ENCODE data around the gene ASIC2.

The ASIC2 gene

DNA sequence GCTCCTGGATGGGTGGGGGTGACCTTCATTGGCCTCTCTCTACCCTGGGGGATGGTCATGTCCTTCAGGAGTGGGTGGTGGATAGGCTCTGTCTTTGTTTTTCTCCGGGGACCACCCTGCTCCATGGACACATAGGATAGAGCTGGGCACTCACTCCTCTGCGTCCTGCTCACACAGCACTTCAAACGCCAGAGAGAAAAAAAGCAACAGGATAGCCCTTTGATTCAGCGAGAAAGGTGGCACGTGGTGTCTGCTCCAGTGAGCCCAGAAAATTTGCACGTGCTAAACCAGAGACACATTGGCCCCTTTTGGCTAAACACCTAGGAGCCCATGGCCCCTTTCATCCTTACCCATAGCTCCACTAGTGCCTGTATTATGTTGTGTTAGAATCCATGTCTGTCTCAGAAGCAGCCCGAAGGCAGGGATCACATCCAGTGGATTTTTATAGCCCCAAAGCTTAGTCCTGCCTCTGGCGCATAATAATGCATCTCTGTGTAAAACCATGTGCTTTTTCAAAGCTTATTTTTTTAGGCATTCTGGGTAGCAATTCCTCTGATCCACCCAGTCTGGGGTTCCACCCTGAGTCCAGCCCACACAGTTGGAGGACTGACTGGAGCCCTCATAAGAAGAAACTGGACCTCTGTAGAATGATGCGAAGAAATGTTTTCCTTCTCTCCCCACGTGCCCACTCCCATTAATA lies 90.1 kb downstream of the ASIC2 start:
- DNase-seq, result no peak

DNA sequence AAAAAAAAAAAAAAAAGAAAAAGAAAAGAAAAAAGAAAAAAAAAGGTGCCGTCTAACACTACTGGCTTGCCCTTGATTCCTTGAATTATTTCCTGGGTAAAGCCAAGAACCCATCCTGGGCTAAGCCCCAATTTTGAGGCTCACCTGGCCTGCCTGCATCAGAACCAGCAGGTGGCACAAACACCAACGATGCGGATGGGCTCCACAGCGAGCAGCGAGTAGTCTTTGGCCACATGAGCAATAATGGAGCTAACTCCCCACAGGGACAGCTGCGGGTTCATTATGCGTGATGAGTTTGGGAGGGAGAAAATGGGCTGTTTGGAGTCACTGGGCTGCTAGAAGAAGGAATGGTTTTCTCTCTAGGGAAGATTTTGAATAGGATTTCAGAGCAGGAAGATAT lies 91.1 kb downstream of the ASIC2 start:
- no peak for DNase-seq

DNA sequence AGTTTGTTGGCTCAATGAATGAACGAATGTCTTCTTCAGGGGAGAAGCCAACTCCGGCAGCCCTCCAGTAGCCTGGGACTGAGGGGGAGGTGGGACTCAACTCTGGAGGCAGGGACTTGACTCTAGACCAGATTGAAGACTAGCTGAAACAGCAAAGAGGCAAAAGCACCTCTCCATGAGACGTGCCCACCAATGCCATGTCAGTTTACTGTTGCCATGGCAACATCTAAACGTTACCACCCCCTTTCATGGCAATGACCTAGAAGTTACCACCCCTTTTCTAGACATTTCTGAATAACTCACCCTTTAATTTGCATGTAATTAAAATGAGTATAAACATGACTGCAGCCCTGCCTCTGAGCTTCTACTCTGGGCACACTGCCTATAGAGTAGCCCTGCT lies 91.8 kb downstream of the ASIC2 start:
- DNase-seq, result no peak

DNA sequence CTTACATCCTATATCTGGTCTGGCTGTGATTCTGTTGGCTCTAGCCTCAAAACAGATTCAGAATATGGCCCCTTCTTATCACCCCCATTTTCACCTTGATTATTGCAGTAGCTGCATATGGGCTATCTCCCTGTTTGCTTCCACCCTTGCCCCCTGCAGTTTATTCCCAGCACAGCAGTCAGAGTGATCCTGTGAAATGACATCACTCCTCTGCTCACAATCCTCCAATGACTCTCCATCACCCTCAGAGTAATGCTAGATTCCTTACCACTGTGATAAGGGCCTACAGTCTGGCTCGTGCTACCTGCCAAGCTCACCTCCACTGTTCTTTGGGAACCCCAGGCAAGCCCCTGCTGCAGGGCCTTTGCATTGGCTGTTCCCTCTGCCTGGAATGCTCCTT lies 92.5 kb downstream of the ASIC2 start:
- DNase-seq, result no peak

DNA sequence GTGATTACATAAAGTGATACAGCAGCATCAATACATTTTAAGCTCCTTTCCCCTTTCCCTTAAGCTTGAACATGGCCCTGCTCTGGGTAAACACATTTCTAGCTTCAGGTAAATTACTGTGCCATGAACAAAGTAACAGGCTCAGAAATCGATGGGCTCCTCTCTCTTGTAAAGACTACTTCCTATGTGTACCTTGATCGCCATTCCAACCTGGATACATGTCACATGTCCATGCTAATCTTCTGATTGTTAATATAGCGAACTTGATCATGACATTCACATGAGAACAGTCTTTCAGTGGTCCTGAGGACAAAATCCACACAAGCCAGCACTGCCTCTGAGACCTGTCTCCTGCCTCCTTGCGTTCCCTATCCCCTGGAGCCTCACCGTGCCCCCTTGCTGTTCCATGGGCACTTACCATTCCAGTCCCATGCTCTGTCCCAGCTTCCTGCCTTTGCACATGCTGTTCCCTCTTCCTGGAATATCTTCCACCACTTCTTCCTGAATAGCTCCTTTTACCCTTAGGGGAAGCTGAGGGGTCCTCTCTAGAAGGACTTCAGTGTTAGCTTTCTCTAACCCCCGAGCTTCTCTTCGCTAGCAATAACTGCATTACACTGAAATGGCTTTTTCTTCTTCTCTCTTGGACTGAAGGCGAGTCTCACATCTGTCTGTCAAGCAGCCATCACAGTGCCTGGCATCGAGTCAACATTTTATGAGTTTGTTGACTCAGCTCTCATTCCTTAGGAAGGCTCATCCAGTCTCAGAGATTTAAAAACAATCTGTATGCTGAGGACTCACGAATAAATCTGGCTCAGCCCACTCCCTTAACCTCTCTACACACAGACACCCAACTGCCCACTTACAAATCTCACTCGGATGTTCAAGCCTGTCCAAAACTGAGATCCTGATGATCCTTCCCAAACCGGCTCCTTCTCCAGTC lies 93.3 kb downstream of the ASIC2 start:
- no peak for DNase-seq

DNA sequence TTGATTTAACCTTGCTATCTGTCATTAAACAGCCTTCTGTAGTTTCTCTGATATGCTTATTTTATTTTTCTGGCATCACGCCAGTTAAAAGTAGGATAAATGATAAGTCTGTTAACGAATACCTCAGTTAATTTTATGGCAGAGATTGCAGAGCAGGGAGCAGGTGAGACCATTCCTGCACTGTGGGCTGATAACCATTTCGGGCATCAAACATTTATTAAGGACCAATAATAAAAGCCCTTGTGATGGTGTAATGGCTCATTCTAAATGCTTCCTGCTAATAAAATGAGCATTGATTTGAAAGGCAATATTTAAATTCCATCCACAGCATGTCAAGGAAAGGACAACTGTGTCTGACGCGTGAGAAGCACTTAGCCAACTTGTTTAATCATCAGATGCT lies 94.1 kb downstream of the ASIC2 start:
- DNase-seq, result no peak

DNA sequence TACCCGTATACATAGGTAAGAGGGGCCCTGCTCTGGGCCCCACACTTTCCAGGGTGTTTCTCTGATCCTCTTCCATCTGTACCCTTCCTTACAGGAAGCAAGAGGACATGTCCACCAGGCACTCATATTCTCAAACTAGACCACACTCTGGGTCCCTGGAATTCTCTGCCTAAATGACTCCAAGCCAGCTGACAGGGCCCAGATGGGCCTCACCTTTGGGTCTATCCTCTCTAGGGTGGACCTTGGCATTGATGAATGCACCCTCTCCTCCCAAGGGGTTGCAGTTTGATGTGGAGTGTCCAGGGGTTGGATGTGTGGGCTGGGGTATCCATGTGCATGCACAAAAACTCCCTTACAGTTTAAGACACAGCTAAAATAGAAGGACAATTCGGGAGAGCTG lies 95.8 kb downstream of the ASIC2 start:
- no peak for DNase-seq

DNA sequence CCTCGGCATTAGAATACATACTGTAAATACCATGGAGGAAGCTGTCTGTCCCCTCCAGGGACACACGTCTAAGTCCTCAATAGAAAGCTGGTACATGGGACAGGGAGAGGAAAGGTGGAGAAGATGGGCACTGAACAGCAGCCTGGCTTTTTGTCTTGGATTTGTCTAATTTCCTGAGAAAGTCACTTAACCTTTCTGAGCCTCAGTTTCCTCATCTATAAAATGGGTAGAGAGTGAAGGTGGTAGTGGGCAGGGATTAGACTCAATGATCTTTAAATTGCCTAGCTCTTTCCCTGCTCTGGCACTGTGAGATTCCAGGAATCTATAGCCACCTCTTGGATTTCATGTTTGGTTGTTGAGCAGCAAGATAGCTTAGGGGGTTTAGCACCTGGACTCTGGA lies 96.2 kb downstream of the ASIC2 start:
- DNase-seq, result no peak

DNA sequence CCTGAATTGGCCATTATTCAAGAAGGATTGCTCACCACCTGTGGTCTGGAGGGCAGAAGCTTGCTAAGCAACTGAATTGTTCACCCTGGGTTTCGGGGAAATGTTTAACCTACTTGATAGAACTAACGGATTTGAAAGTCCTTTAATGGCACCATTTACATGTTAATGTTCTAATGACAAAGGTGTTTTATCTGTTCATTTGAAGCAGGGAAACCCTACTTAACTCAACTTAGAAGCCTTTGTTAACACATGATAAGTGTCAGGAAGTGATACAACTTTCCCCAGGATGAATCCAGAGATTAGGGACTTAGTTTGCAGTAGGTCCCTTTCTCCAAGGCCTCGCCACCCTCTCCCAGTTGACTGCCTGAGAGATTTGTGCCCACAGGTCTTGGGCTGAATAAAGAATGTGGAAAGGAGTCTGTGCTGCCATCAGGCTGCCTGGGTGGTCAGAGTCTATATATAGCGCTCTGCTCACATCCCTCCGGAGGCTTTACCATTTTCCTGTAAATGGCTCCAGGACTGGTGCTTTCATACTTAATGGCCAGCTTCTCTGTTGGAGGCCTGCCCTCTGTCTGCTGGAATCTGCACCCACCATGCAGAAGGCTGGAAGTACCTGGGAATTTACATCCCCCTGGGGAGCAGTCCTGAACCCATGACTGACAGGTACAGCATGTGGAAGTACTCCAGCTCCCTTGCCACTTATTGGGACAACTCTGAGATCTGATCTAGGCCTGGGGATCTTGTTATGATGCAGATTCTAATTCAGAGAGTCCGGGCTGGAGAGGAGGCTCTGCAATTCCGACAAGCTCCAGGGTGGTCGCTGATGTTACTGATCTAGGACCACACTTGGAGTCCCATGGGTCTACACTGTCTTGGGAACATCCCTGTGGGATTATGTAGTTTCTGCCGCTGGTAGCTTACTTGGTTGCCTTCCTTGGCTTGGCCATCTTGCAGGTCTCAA lies 99.9 kb downstream of the ASIC2 start:
- DNase-seq, result no peak

DNA sequence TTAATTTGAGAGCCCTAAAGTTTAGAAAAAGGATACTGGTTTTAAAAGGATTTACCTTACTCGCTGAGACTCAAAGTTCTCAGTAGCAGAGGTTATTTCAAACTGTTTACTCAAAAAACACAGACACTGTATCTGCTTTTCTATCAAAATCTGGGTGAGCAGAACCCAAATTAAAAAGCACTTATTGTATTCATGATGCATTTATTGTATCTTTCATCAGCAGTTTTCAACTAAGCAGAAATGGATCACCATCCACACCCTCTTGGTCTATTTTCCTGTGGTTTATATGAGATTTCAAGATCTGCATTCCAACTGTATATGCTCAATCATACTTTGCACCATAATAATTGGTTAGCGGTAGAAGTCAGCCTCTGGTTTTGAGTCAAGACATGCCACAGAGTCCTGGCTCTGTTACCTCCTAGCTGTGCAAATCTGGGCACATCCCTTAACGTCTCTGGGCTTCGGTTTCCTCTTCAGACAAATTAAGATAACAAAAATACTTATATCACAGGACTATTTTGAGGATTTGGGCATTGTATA lies 109.5 kb downstream of the ASIC2 start:
- no peak for DNase-seq

DNA sequence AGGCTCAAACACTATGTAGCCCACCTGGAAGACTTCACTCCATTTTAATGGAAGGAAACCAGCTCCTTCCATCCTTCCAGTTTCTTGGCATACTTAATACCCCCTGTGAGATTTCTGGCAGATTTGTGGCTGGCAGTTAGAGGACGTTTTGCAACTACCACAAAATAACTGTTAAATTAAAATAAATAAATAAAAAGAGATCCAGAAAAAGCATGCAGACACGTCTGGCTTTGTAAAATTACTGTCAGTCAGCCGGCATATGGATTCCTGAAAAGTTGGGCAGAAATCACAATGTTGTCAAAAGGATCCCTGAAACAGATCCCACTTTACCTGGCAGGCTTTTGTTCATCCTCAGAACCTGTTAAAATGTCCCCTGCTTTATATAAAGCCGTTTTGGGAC lies 113.9 kb downstream of the ASIC2 start:
- DNase-seq, result no peak

DNA sequence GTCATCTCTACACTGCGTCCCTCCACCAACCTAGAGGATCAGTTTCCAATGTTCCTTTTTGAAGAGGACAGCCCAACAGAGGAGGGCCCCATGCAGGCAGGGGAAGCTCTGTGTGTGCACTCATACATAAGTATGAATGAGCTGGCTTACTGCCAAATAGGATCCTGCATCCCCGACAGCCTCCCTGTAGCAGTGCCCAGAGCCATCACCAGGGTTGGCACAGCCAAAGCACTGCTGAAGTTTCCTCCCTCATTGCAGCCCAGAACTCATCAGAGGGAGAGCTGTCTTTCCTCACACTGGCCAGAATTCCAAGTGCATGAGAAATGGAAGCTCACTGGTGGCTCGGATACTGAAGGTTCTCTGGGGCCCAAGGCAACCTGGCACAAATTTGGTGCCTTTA lies 114.4 kb downstream of the ASIC2 start:
- no peak for DNase-seq

DNA sequence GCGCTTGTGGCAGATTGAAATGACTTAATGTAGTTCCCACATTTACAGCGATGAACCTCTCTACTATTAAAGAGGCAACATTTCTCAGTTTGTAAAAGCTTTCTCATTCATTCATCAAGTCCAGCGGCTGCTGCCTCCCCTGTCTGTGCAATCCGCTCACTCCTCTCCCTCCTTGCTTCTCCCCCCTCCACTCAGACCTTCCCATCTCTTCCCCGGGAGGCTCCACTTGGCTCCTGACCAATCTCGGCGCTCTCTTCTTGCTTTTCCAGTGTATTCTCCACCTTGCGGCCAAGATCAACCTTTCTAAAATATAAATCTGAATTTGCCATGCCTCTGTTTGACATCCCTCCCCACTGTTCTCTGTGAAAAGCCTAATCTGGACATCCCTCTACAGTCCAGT lies 117.5 kb downstream of the ASIC2 start:
- DNase-seq, result no peak

DNA sequence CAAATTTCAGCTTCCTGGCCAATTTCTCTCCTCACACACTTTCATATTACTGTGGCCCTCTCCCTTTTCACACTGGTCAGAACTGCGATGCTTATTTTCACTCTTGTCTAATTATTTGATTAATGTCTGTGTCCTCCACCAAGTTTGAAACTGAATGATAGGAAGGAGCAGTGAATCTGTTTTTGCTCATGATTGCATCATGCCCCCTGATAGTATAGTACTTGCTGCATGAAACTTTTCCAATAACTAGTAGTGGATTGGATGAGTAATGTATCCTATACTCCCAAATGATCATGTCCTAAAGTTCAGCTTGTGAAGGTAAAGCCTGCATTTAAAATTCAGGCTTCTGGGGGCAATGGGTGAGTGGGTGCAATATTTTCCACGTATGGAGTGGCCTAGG lies 121.2 kb downstream of the ASIC2 start:
- no peak for DNase-seq

DNA sequence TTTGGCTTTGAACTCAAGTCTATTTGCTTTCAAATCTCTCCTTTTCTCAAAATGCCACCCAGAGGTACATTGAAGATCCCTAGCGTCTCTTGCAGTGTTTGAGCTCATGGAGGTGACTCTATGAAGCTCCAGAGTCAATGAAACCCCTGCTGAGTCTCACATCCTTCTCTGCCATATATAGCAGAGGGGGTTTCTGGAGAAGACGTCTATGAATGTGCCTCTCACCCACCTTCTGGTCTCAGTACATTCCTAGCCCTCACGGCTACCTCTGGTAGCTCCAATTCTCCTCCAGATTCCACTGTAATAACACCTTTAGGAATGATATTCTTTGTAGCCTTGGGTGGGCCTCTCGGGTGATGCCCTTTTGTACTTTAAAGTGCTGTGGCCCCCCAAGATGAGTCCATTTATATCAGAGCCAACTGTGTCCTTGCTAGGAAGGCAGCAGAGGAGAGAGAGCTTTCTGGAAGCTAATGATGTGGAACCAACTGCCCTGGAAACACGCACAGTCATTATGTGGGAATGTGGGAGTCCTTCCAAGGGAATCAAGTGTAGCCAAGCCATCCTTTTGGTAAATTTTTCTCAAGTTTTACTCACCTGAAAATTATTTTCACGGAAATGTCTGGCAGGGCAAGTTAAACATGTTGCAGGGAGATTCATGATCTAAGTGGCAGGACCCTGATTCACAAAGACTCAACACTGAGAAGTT lies 123.4 kb downstream of the ASIC2 start:
- DNase-seq, result no peak

DNA sequence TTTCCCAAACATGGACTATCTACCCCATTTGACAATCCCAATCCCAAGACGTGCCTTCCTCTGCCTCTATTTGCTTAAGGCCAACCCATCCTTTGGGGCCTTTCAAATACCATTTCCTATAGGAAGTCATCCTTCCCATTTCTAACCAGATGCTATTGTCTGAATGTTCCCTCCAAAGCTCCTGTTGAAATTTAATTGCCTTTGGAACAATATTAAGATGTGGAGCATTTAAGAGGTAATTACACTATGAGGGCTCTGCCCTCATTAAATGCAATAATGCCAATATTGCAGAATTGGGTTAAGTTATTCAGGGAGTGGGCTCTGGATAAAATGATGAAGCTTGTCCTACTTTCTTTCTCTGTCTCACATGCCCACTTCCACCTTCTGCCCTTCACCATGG lies 125.4 kb downstream of the ASIC2 start:
- DNase-seq, result no peak

DNA sequence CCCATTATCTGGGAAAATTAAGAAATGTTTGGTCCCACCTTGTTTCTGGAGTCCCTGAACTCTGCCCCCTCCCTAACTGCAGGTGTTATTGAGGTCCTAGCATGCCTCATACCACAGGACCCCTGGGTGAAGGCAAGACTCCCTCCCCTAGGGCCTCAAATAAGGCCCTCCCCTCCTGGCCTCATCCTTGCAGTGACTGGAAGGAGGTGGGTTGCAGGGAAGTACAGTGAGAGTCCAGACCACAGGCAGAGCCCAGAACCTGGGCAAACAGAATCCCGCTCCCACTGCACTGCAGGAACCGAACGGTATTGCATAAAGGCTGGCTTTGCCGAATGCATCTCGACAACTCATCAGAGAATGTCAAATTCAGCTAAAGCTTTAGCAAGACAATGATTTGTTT lies 126.6 kb downstream of the ASIC2 start:
- DNase-seq, result no peak

DNA sequence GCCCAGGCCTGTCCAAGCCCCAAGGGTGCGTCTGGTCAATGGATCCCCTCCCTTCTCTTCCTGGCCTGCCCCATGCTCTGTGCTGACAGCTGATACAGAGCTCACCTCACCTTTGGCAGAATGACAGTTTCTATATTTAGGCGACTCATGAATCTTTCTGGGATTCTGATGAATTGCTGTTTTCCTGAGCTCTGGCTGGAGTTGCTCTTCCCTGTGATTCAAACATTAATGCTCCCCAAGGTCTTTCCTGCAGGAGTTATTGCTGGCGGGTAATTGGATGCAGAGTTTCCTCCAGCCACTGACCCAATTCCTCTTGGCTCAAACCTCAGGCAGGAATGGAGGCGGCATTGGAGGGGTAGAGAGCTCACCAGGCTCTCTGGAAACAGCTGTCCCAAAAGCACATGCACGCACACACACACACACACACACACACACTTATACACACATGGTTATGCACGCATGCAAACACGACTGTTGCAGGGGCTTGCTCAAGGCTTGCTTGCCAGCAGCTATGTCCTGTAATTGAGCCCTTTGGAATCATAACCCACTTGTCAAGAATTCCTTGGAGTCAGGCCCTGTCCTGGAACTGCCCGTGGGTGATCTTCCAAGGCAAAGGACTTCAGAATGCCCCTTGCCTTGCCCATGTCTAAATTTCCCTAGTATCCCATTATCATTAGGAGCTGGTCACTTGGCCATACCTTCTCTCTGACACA lies 128.8 kb downstream of the ASIC2 start:
- DNase-seq, result no peak

DNA sequence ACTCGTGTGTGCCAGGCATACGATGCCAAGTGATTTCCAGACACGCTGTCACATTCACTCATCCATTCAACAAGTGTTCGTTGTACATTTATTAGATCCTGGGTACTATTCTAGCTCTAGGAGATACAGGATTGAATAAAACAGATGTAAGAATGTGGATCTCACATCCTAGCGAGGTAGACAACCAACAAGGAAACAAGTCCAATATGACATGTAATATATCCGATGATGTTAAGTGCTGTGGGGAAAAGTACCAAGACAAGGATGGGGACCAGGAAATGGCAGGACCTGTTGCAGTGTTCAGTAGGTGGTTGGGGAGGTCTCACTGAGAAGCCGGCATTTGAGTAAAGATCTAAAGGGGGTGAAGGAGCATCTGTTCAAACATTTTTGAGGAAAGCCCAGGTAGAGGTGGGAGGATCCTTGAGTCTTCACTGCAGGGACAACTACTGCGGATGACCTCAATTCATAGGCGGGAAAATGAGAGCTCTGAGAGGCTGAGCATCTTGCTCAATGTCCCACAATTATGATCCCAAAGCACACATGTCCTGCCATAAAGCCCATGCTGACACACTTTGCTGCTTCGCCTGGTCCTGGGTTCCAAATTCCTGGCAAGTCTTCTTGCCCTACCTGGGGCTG lies 129.4 kb downstream of the ASIC2 start:
- DNase-seq, result no peak

DNA sequence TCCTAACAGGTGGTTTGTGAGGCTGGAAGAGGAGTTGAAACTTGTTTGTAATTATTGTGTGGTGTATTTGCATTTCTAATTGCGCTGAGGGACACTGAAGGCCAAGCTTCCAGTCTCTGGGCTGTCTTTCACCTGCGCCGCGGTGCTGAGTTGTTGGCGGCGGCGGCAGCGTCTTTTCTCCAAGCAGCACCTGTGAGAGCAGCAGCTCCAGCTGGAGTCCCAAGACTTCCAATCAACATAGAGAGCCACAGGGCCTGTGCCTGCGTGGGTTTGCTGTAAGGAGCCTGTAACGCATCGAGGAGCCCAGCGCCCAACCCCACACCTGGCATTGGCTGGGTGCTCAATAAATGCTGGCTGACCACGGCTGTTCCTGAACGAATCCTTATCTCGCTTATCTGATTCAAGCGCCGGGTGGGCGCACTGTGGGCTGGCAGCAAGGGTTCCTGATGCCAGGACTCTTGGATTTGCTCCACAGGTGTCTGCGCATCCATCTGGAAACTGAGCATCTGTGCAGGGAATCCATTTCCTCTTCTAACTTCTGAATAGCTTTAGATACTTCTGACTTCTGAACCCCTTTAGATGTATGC lies 138.1 kb downstream of the ASIC2 start:
- DNase-seq, result no peak

DNA sequence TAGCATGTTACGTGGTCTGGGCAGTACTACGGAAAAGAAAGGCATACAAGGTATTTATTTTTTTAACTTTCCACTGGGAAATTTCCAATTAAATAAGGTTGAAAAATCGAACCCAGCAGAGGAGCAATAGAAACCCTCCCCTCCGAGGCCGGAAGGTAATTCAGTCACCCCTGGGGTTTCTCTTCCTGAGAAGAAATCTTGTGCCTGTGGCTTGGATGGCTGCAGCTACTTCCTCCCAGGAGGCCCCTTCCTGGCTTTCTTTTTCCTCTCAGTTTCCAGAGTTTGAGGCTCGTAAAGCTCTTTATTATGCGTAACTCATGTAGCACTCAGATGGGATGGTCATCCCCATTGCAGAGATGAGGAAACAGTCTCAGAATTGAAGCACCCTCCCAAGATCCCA lies 140.3 kb downstream of the ASIC2 start:
- no peak for DNase-seq

Data from CD4-positive, alpha-beta T cell treated with Interleukin-21 for 1 hour (primary cell).